HEK293 (cell line): ENCODE results near the gene ABCA1.

Source experiments
- CTCF ChIA-PET: fragments of 350-600 bp; formaldehyde crosslinking; extraction: SDS; loops from one replicate; lab custom pipeline; 2021; ENCODE audit warnings: antibody characterized with exemption; lab: Yijun Ruan, JAX
- POLR2A ChIA-PET: fragments of 300-600 bp; formaldehyde crosslinking; extraction: SDS; loops from one replicate; lab custom pipeline; 2020; ENCODE audit warnings: antibody characterized with exemption, inconsistent platforms; lab: Yijun Ruan, JAX
- H3K27ac ChIP-seq: fragments of 200-500 bp; sonication (Bioruptor generic); 2 replicates; pipeline ENCODE4 v1.5.1; 2014; ENCODE audit warnings: low read depth, low read length, control low read depth, inconsistent platforms; ENCODE audit errors: extremely low read depth
- H3K36me3 ChIP-seq, 2 experiments: fragments of 200-500 bp in 1 of 2; sonication (Bioruptor generic) in 1 of 2; 1 replicate in 1 of 2; 2 replicates in 1 of 2; pipeline ENCODE4 v1.5.1; 2014 to 2017; ENCODE audit warnings: inconsistent platforms in 2 of 2, low read length in 2 of 2; ENCODE audit not compliant: control insufficient read depth in 2 of 2, insufficient read depth in 1 of 2
- H3K4me1 ChIP-seq: fragments of 200-500 bp; sonication (Bioruptor generic); 2 replicates; pipeline ENCODE4 v1.5.1; 2014; ENCODE audit warnings: mild to moderate bottlenecking, low read length, inconsistent platforms; ENCODE audit not compliant: control insufficient read depth, insufficient read depth
- H3K4me3 ChIP-seq: 2 replicates; pipeline ENCODE4 v1.5.1; 2011; ENCODE audit warnings: low read depth, mild to moderate bottlenecking, control low read depth, low read length, moderate library complexity
- H3K9me3 ChIP-seq: fragments of 200-500 bp; sonication (Bioruptor generic); 2 replicates; pipeline ENCODE4 v1.5.1; 2014; ENCODE audit warnings: low read depth, low read length, inconsistent platforms; ENCODE audit not compliant: control insufficient read depth, insufficient read depth
- GLI2 ChIP-seq: fragments of 450-650 bp; formaldehyde crosslinking; IDR thresholded peaks from 2 replicates; pipeline ENCODE4; 2017; ENCODE audit warnings: missing biosample characterization, missing genetic modification characterization, low read depth, borderline replicate concordance
- GLIS2 ChIP-seq: fragments of 450-650 bp; formaldehyde crosslinking; IDR thresholded peaks from 2 replicates; pipeline ENCODE4 v1.5.1; 2016; ENCODE audit warnings: missing biosample characterization, missing genetic modification characterization
- HOXD13 ChIP-seq: sonication (generic); formaldehyde crosslinking; IDR thresholded peaks from 2 replicates; pipeline ENCODE4 v1.8.0; 2022; ENCODE audit warnings: missing genetic modification reagents, borderline replicate concordance
- REST ChIP-seq: fragments of 450-650 bp; formaldehyde crosslinking; IDR thresholded peaks from 2 replicates; pipeline ENCODE4 v1.5.1; 2016; ENCODE audit warnings: missing biosample characterization, missing genetic modification characterization
- SCRT2 ChIP-seq: fragments of 450-650 bp; formaldehyde crosslinking; IDR thresholded peaks from 2 replicates; pipeline ENCODE4 v1.5.1; 2016; ENCODE audit warnings: missing biosample characterization, missing genetic modification characterization
- ZBTB1 ChIP-seq: fragments of 450-650 bp; formaldehyde crosslinking; IDR thresholded peaks from 2 replicates; pipeline ENCODE4 v1.5.1; 2016; ENCODE audit warnings: missing biosample characterization, missing genetic modification characterization
- ZNF18 ChIP-seq: fragments of 450-650 bp; formaldehyde crosslinking; IDR thresholded peaks from 2 replicates; pipeline ENCODE4 v1.5.1; 2016; ENCODE audit warnings: missing biosample characterization, missing genetic modification characterization
- ZNF214 ChIP-seq: fragments of 450-650 bp; formaldehyde crosslinking; IDR thresholded peaks from 2 replicates; pipeline ENCODE4 v1.5.1; 2017; ENCODE audit warnings: missing biosample characterization, mild to moderate bottlenecking, missing genetic modification characterization, borderline replicate concordance
- ZNF335 ChIP-seq: fragments of 450-650 bp; formaldehyde crosslinking; conservative IDR thresholded peaks from 2 replicates; pipeline ENCODE4 v1.5.1; 2016; ENCODE audit warnings: missing biosample characterization, missing genetic modification characterization
- ZNF416 ChIP-seq: fragments of 450-650 bp; formaldehyde crosslinking; IDR thresholded peaks from 2 replicates; pipeline ENCODE4 v1.5.1; 2016; ENCODE audit warnings: missing biosample characterization, missing genetic modification characterization
- ZNF426 ChIP-seq: fragments of 450-650 bp; formaldehyde crosslinking; IDR thresholded peaks from 2 replicates; pipeline ENCODE4 v1.5.1; 2017; ENCODE audit warnings: missing biosample characterization, missing genetic modification characterization, mild to moderate bottlenecking, inconsistent platforms, moderate library complexity
- ZNF571 ChIP-seq: fragments of 450-650 bp; formaldehyde crosslinking; IDR thresholded peaks from 2 replicates; pipeline ENCODE4 v1.5.0; 2017; ENCODE audit warnings: missing biosample characterization, missing genetic modification characterization
- ZNF610 ChIP-seq: fragments of 450-650 bp; formaldehyde crosslinking; IDR thresholded peaks from 2 replicates; pipeline ENCODE4 v1.5.1; 2016; ENCODE audit warnings: missing biosample characterization, missing genetic modification characterization, borderline replicate concordance
- ZNF624 ChIP-seq: fragments of 450-650 bp; formaldehyde crosslinking; IDR thresholded peaks from 2 replicates; pipeline ENCODE4 v1.5.1; 2017; ENCODE audit warnings: missing biosample characterization, missing genetic modification characterization
- ZNF776 ChIP-seq: fragments of 450-650 bp; formaldehyde crosslinking; IDR thresholded peaks from 2 replicates; pipeline ENCODE4 v1.5.0; 2017; ENCODE audit warnings: missing biosample characterization, missing genetic modification characterization, borderline replicate concordance
- TF ChIP-seq, protein P1 (sequence below): fragments of 450-650 bp; formaldehyde crosslinking; IDR thresholded peaks from 2 replicates; pipeline ENCODE4 v1.5.0; 2017; ENCODE audit warnings: missing biosample characterization, missing genetic modification characterization, borderline replicate concordance
- TF ChIP-seq, protein P2 (sequence below): fragments of 450-650 bp; formaldehyde crosslinking; IDR thresholded peaks from 2 replicates; pipeline ENCODE4 v1.5.1; 2016; ENCODE audit warnings: missing biosample characterization, missing genetic modification characterization
- TF ChIP-seq, protein P3 (sequence below): fragments of 450-650 bp; formaldehyde crosslinking; IDR thresholded peaks from 2 replicates; pipeline ENCODE4 v1.5.1; 2016; ENCODE audit warnings: missing biosample characterization, missing genetic modification characterization

ABCA1 gene

GRCh38 chr9:104826079-104826775 is 101.7 kb downstream of the ABCA1 start:
- H3K36me3 ChIP-seq = no peaks in the 10 kb centered on the region
- no peak overlapping the region for H3K4me3 ChIP-seq
- CTCF ChIA-PET = no interaction called here
- no peak for TF ChIP-seq HOXD13 (CRISPR knock-in tag)
- no peak for TF ChIP-seq ZNF610 (tag by site-specific recombination)
- no peak for TF ChIP-seq ZNF624
- TF ChIP-seq GLI2 (tag by site-specific recombination) = no peak
- no peak for TF ChIP-seq ZNF416 (tag by site-specific recombination)
- TF ChIP-seq ZBTB1 (tag by site-specific recombination) = no peak
- no peak for TF ChIP-seq ZNF214 (tag by site-specific recombination)
- TF ChIP-seq SCRT2 (tag by site-specific recombination) = no peak
- no peak for TF ChIP-seq ZNF426 (tag by site-specific recombination)
- TF ChIP-seq, protein P1, sequence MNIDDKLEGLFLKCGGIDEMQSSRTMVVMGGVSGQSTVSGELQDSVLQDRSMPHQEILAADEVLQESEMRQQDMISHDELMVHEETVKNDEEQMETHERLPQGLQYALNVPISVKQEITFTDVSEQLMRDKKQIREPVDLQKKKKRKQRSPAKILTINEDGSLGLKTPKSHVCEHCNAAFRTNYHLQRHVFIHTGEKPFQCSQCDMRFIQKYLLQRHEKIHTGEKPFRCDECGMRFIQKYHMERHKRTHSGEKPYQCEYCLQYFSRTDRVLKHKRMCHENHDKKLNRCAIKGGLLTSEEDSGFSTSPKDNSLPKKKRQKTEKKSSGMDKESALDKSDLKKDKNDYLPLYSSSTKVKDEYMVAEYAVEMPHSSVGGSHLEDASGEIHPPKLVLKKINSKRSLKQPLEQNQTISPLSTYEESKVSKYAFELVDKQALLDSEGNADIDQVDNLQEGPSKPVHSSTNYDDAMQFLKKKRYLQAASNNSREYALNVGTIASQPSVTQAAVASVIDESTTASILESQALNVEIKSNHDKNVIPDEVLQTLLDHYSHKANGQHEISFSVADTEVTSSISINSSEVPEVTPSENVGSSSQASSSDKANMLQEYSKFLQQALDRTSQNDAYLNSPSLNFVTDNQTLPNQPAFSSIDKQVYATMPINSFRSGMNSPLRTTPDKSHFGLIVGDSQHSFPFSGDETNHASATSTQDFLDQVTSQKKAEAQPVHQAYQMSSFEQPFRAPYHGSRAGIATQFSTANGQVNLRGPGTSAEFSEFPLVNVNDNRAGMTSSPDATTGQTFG = no peak
- TF ChIP-seq, protein P2, sequence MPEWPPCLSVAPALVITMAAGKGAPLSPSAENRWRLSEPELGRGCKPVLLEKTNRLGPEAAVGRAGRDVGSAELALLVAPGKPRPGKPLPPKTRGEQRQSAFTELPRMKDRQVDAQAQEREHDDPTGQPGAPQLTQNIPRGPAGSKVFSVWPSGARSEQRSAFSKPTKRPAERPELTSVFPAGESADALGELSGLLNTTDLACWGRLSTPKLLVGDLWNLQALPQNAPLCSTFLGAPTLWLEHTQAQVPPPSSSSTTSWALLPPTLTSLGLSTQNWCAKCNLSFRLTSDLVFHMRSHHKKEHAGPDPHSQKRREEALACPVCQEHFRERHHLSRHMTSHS (tag by site-specific recombination) = no peak
- TF ChIP-seq, protein P3, sequence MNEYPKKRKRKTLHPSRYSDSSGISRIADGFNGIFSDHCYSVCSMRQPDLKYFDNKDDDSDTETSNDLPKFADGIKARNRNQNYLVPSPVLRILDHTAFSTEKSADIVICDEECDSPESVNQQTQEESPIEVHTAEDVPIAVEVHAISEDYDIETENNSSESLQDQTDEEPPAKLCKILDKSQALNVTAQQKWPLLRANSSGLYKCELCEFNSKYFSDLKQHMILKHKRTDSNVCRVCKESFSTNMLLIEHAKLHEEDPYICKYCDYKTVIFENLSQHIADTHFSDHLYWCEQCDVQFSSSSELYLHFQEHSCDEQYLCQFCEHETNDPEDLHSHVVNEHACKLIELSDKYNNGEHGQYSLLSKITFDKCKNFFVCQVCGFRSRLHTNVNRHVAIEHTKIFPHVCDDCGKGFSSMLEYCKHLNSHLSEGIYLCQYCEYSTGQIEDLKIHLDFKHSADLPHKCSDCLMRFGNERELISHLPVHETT (tag by site-specific recombination) = no peak
- no peak for TF ChIP-seq ZNF571 (tag by site-specific recombination)
- no peak for TF ChIP-seq REST (tag by site-specific recombination)
- no peak for TF ChIP-seq GLIS2 (tag by site-specific recombination)
- no peak for TF ChIP-seq ZNF335 (tag by site-specific recombination)
- no peak for TF ChIP-seq ZNF776 (tag by site-specific recombination)
- no peak for TF ChIP-seq ZNF18
- TF ChIP-seq, all 188 proteins: peak for 0
- no peak overlapping the region for H3K27ac ChIP-seq
- POLR2A ChIA-PET = no interaction called here
- no peaks in the 10 kb centered on the region for H3K9me3 ChIP-seq
- no peaks in the 10 kb centered on the region for H3K4me1 ChIP-seq
